GM12865 (cell line): ENCODE data around the gene TSPAN15.

Experiments
- DNase-seq: peaks from one replicate; pipeline ENCODE4 v3.0.0; 2010; ENCODE audit warnings: low read depth
- H3K4me3 ChIP-seq: 2 replicates; pipeline ENCODE4 v1.5.1; 2011; ENCODE audit warnings: mild to moderate bottlenecking, low read depth, low read length, control low read depth
- TF ChIP-seq, protein P1 (sequence below): IDR thresholded peaks from 2 replicates; pipeline ENCODE4 v1.5.1; 2011; ENCODE audit warnings: low read length, control low read depth, low read depth, inconsistent platforms; ENCODE audit not compliant: insufficient read depth; ENCODE audit errors: missing control alignments

The TSPAN15 gene

DNA sequence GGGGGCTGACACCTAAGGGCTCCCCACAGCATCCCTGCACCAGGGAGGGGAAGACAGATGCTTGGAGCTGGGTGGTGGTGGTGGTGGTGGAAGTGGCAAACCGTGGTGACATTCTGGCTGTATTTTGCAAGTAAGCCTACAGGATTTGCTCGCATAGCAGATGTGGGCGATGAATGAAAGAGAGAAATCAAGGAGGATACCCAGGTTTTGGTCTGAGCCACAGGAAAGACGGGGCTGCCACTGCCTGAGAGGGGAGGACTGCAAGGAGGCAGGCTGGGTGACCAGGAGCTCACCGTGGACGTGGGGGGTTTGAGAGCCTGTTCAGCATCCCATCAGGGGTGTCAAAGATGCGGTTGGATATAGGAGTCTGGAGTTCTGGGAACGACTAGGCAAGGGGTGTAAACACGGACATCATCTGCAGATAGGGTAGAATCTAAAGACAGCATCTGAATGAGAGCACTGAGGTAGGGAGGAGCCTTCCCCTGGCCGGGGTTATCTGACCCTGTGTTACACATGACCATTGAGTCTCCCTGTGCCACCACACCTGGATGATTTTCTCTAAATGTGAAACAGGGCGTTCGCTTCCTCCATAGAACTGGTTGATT is 49.7 kb downstream of the TSPAN15 start:
- TF ChIP-seq, protein P1, sequence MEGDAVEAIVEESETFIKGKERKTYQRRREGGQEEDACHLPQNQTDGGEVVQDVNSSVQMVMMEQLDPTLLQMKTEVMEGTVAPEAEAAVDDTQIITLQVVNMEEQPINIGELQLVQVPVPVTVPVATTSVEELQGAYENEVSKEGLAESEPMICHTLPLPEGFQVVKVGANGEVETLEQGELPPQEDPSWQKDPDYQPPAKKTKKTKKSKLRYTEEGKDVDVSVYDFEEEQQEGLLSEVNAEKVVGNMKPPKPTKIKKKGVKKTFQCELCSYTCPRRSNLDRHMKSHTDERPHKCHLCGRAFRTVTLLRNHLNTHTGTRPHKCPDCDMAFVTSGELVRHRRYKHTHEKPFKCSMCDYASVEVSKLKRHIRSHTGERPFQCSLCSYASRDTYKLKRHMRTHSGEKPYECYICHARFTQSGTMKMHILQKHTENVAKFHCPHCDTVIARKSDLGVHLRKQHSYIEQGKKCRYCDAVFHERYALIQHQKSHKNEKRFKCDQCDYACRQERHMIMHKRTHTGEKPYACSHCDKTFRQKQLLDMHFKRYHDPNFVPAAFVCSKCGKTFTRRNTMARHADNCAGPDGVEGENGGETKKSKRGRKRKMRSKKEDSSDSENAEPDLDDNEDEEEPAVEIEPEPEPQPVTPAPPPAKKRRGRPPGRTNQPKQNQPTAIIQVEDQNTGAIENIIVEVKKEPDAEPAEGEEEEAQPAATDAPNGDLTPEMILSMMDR, result no peak
- no peak overlapping the region for H3K4me3 ChIP-seq
- no peak for DNase-seq

DNA sequence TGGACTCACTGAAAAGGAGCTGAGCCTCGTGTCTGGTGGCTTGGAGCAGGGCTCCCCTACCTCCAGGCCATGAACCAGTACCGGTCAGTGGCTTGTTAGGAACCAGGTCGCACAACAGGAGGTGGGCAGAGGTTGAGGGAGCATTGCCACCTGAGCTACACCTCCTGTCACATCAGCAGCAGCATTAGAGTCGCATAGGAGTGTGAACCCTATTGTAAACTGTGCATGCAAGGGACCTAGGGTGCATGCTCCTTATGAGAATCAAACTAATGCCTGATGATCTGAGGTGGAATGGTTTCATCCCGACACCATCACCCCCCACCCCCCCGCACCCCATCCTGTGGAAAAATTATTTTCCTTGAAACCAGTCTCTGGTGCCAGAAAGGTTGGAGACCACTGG is 50.4 kb downstream of the TSPAN15 start:
- TF ChIP-seq, protein P1, result no peak
- no peak overlapping the region for H3K4me3 ChIP-seq
- DNase-seq, result no peak

DNA sequence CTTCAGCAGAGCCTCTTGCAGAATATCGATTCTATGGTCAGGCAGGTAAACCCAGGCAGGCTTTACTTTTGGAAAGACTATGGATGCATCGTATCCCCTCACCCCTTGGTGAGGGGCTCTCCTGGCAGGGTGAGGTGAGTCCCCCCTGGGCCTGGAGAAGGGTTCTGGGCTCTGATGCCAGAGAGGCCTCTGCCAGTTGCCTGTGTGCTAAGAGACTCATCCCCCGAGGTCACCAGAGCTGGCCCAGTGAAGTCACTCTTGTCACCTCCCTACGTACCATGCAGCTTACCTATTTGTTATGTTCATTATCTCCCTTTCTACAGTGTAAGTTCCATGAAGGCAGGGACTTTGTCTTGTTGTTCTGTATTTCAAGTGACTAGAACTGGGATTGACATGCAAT is 51.3 kb downstream of the TSPAN15 start:
- no peak overlapping the region for H3K4me3 ChIP-seq
- DNase-seq, result no peak
- TF ChIP-seq, protein P1, result no peak

DNA sequence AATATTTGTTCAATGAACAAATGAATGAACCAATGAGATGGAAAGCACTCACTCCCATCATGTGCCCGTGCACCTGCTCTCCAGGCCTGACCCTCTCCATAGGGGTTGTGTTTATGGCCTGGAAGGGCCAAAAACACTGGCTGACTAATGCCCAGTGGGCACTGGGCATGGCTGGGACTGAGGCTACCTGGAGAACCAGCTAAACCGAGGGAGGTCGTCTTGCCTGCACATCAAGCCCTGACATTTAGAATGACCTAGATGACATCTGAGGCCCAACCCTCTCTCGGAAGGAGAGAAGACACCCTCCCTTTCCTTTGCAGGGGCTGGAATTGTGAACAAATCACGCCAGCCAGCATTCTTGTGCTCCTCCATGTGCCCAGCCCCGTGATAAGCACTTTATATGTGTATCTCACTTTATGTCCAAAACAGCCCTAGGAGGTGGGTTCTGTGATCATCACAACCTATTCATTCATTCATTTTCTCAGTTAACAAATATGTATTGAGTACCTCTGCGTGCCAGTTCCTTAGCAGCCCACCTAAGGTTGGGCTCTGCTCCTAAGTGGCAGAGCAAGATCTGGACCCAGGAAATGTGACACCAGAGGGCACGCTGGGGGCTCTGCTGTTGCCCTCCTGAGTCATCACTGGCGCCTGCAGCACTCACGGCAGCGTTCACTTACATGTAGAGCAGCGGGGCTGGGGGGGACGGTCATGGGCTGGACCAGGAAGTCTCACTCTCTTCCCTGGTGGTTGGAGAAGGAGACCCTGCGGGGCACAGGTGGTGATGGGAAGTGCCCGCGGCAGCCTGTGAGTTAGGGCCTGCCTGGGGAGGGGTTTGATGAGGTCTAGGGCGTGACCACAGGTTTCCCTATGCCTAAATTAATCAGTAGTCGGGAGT is 52.0 kb downstream of the TSPAN15 start:
- DNase-seq, result no peak
- no peak overlapping the region for H3K4me3 ChIP-seq
- TF ChIP-seq, protein P1, result no peak

DNA sequence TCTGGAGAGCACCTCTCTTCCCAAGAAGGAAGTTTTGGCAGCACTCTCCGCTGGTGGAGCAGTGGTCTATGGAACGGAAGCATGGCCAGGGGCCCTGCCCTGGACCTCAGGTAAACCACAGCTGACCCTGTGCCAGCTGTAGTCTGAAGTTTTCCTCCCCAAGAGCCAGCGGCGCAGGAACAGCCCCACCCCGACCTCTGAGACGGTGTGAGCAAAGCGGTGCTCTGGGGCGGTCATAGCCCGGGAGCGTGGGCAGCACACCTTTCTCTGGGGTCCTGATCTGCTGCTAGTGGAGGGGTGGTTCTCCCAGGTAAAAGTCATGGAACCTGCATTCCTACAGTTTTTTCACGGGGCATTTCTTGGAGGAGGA is 52.6 kb downstream of the TSPAN15 start:
- no peak for DNase-seq
- TF ChIP-seq, protein P1, result no peak
- H3K4me3 ChIP-seq, result no peak overlapping the region

DNA sequence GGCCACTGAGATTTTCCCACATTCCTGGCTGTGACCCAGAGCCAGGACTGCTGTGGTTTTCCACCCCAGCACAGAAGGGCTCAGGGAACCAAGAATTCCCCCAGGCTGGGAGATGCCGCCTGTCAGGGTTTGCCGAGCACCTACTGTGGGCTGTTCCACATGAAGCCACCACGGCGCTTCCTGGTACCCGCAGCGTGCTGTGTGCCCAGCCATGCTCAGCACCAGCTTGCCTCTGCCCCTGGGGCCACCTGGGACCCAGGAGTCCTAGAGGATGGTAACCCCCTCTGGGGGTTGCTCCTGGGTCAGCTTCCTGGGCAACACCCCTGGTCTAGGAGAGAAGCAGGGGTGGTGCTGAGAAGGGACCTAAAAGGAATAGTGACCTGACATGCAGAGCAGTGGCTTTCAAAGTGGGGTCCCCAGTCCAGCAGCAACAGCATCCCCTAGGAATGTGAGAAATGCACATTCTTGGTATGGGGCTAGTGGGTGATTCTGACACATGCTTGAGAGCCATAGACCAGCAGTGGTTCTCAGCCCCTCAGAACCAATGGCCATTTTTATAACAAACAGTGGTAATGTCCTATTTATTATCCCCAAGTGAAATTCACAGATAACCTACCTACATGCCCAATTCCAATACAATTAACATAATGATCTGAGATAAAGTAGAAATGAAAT is 53.4 kb downstream of the TSPAN15 start:
- no peak overlapping the region for H3K4me3 ChIP-seq
- no peak for DNase-seq
- TF ChIP-seq, protein P1, result no peak
